Ramos (cell line): ENCODE results near the gene MCOLN2.
"Not testable (repeated sequence)": the region's sequence is repeated elsewhere in the genome, so short reads cannot be mapped to it uniquely, and the experiment has no call there.

Experiments used
- in situ Hi-C: fragments of 300-500 bp; cut with MboI; formaldehyde crosslinking; loops from one replicate; pipeline ENCODE4 v1.14.3; 2022; ENCODE audit warnings: low sequenced_read_pairs; ENCODE audit not compliant: unreplicated experiment

The MCOLN2 gene

GRCh38 chr1:84996846-84997666 is at the start of gene MCOLN2:
TSS of gene MCOLN2 (minus strand) at chr1:84997113. CDS start at chr1:84996872, 241 bp downstream.
- in situ Hi-C loops = no loop called here

GRCh38 chr1:85042413-85042812 is 45.5 kb upstream of the MCOLN2 start:
- in situ Hi-C loops = no loop called here

GRCh38 chr1:85041793-85042192 is 44.9 kb upstream of the MCOLN2 start:
- in situ Hi-C loops = no loop called here

GRCh38 chr1:85033221-85033620 is 36.3 kb upstream of the MCOLN2 start:
- in situ Hi-C loops = no loop called here

- in situ Hi-C loops = no loop called here
These were observed 33.6 kb upstream of the MCOLN2 start for GRCh38 chr1:85030536-85030935.

GRCh38 chr1:85028151-85028550 is 31.2 kb upstream of the MCOLN2 start:
- in situ Hi-C loops = no loop called here

- in situ Hi-C loops = no loop called here
These were observed 30.5 kb upstream of the MCOLN2 start for GRCh38 chr1:85027242-85027983.

GRCh38 chr1:85025940-85026339 is 29.0 kb upstream of the MCOLN2 start:
- in situ Hi-C loops = no loop called here

- in situ Hi-C loops = no loop called here
These were observed 27.8 kb upstream of the MCOLN2 start for GRCh38 chr1:85024736-85025135.

- in situ Hi-C loops = no loop called here
These were observed 25.8 kb upstream of the MCOLN2 start for GRCh38 chr1:85022700-85023099.

GRCh38 chr1:85019994-85020393 is 23.1 kb upstream of the MCOLN2 start:
- in situ Hi-C loops = no loop called here

GRCh38 chr1:85015826-85016225 is 18.9 kb upstream of the MCOLN2 start:
- in situ Hi-C loops = no loop called here

- in situ Hi-C loops = not testable (repeated sequence)
These were observed 8.7 kb upstream of the MCOLN2 start for GRCh38 chr1:85005641-85006040.

- in situ Hi-C loops = no loop called here
These were observed 4.8 kb upstream of the MCOLN2 start for GRCh38 chr1:85001742-85002141.

GRCh38 chr1:84998642-84999280 is 1.8 kb upstream of the MCOLN2 start:
- in situ Hi-C loops = no loop called here

- in situ Hi-C loops = no loop called here
These were observed 1.0 kb upstream of the MCOLN2 start for GRCh38 chr1:84997667-84998600.

GRCh38 chr1:84995484-84996334 is 1.2 kb downstream of the MCOLN2 start:
- in situ Hi-C loops = no loop called here

- in situ Hi-C loops = no loop called here
These were observed 5.6 kb downstream of the MCOLN2 start for GRCh38 chr1:84991097-84991920.
